Esophagus mucosa (tissue), 1 donor: ENCODE data around the gene TULP1. TPM values are rescaled to one million over a fixed set of nuclear protein-coding genes. Genes with fewer than 3 reads are reported as not detected.

Experiments used
- ATAC-seq: fragments of 200-7000 bp; cut with Tn5 transposase; one replicate; pipeline ENCODE4 v1.9.1; 2020
- total RNA-seq: library from RNA; stranded (reverse); gene quantifications from one replicate; pipeline ENCODE4 v1.2.4, GENCODE V29; 2023
- donor health status: DM: yes; HTN: yes; CAD: no.

The TULP1 gene
- total RNA-seq, 1 donor from 2014 or later, result not detected

DNA sequence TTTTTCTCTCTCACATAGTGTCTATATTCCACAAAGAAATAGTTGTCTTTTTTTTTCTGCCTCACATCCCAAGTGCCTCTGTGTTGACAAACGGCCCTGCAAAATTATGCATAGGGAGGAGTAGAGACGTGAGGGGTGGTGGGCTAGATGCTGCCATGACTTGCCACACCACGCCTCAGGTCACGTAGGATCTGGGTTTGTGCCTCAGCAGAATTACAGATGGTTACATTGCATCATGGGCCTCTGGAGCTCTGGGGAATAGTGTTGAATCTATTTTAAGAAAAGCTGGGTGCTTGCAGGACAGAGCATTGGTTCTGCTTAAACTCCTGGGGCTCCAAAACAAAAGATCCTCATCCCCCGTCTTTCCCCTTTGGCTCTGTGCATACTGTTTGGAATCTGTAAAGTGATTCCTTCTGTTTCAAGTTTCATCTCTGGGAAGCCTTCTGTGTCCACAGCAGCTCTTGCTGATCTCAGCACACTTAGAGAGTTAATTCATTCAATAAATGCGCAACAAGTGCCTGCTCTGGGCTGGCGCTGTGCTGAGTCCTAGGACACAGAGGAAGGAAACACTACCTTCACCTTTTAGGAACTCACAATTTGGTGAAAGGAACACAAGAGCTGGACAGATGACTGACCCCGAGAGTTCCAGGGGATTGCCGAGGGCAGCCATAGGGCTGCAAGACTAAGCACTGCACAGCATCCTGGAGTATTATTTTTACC lies 58.1 kb downstream of the TULP1 start:
- ATAC-seq, result peak; percentile 42

- ATAC-seq, result no peak
Observed at GRCh38 chr6:35453236-35453635, 59.5 kb downstream of the TULP1 start.

DNA sequence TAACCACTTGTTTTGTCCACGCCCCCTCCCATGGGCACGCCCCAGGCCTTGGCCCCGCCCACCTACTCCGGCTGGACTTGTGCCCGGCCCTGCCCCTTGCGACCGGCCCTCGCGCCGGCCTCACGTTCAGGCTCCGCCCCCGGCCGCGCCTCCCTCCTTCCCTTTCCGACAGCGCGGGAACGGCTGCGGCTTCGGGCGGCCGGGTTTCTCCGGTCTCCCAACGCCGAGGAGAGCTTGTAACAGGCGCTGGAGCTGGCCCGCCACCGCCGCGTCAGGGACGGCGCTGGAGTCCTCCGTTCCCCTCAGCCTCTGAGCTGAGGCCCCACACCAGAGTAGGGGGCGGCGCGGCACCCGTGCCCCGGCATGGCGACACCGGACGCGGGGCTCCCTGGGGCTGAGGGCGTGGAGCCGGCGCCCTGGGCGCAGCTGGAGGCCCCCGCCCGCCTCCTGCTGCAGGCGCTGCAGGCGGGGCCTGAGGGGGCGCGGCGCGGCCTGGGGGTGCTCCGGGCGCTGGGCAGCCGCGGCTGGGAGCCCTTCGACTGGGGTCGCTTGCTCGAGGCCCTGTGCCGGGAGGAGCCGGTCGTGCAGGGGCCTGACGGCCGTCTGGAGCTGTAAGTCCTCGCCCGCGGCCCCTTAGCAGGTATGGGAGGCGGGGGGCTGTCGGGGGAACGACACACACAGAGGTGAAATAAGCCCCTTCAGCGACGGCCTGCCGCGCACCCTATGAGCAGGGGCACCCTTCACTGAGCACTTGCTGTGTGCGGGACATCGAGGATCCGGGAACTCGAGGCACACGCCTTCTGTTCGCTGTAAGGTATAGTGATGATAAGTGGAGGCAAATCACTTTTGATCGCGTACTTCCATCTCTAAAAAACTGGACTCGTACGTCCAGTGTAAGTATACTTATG lies 60.3 kb downstream of the TULP1 start, which contains the start of gene FANCE:
Gene FANCE (plus strand): TSS at position 156 of the 908 bp plus-strand sequence. CDS start 208 bp downstream, at position 364.
- ATAC-seq, result peak; percentile 92

DNA sequence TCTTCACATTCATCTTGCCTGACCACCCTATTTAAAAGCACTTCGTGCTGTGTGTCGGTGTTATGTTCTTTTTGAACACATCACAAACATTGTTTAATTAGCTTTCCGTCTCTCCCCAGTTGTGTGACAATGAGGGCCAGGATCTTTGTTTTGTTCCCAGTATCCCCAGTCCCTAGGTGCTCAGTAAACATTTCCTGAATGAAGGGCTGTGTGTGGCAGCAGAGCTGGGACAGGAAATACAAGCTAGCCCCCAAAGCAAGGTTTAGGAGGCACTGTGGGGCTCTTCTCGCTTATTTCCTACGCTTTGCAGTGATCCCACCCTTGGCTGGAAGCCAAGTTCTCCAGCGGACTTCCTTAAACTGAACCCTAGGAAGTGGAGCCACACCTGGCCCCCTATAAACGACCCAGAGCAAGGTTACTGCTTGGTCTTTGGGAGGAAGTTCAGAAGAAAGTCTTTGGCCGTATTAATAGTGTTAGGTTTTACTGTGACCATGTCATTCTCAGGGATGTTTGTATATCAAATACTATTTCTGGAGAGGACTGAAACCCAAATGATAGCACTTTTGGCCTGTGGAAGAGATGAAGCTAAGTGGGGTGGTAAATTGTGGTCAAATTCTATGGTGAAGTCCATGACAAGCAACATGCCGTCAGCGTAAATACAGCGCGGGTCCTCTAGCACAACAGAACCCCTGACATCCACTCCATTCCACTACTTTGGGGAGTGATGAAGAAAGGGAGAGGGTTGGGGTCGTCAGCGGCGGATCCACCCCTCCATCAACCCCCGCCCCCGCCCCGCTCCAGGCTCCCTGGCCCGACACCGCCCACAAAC lies 61.1 kb downstream of the TULP1 start:
- ATAC-seq, result no peak

DNA sequence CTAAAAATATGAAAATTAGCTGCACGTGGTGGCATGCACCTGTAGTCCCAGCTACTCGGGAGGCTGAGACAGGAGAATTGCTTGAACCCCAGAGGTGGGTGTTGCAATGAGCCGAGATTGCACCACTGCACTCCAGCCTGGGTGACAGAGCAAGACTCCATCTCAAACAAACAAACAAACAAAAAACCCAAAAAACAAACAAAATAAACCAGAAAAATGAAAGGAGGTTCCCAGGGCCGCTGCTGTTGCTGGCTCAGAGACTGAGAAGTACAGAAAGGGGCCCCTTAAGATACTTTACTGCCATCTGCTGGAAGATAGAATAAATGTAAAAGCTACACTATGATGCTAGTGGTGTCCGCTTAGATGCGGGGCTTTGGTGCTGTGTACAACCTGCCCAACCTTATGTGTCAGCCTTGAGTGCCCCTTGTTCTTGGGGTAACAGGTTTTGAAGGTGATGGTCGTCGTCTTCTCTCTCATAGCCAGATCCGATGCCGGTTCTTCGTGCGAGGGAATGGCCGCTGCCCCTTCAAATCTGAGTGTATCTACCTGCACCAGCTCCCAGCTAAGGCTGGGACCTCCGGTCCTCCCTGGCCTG lies 63.3 kb downstream of the TULP1 start:
- peak; percentile 53 for ATAC-seq

GRCh38 chr6:35448191-35448590 lies 64.5 kb downstream of the TULP1 start:
- ATAC-seq, result no peak

Other genes with a start within 250 kb of the TULP1 start
- 27.3 TPM for gene DEF6, start 215.1 kb downstream of the TULP1 start, total RNA-seq
- gene PPARD, start 170.3 kb downstream of the TULP1 start, total RNA-seq, result 38.5 TPM
- gene FANCE, start 60.6 kb downstream of the TULP1 start, total RNA-seq, result 10.4 TPM
- 1,723 TPM for gene RPL10A, start 44.5 kb downstream of the TULP1 start, total RNA-seq
- gene TEAD3, start 15.8 kb downstream of the TULP1 start, total RNA-seq, result 21.7 TPM
- 65.5 TPM for gene FKBP5, start 176.0 kb upstream of the TULP1 start, total RNA-seq
- not detected for gene ARMC12, start 224.1 kb upstream of the TULP1 start, total RNA-seq